ENCODE results near the gene NPC1.

The NPC1 gene

GRCh38 chr18:23556145-23556780 lies 30.0 kb downstream of the NPC1 start:
- no peaks in the 10 kb centered on the region for H3K9me3 ChIP-seq (ENCODE audit: insufficient read depth, low read depth, low read length)
- H3K27ac ChIP-seq (ENCODE audit: low read length): no peak overlapping the region
- H3K4me3 ChIP-seq (ENCODE audit: low read length): no peak overlapping the region
- H3K4me1 ChIP-seq (ENCODE audit: insufficient read depth, low read length): no peaks in the 10 kb centered on the region
- H3K9ac ChIP-seq (ENCODE audit: low read depth, low read length): no peak overlapping the region
- H3K27me3 ChIP-seq (ENCODE audit: insufficient read depth, low read length): no peaks in the 10 kb centered on the region
- H3K36me3 ChIP-seq (ENCODE audit: insufficient read depth, low read depth, low read length): peaks cover 95% of the 10 kb centered on the region

GRCh38 chr18:23553887-23554286 lies 32.4 kb downstream of the NPC1 start:
- peaks cover 85% of the 10 kb centered on the region for H3K36me3 ChIP-seq (ENCODE audit: insufficient read depth, low read depth, low read length)
- H3K27ac ChIP-seq (ENCODE audit: low read length): no peak overlapping the region
- no peaks in the 10 kb centered on the region for H3K4me1 ChIP-seq (ENCODE audit: insufficient read depth, low read length)

GRCh38 chr18:23552505-23552904 lies 33.8 kb downstream of the NPC1 start:
- H3K4me3 ChIP-seq (ENCODE audit: low read length): no peak overlapping the region
- H3K36me3 ChIP-seq (ENCODE audit: insufficient read depth, low read depth, low read length): peaks cover 88% of the 10 kb centered on the region

More at GRCh38 chr18:23553887-23554286, 32.4 kb downstream of the NPC1 start:
- Histone ChIP-seq H3K9me3 (ENCODE audit: insufficient read depth, low read depth, low read length) (no peaks in the 10 kb centered on the region), H3K27me3 (ENCODE audit: insufficient read depth, low read length) (no peaks in the 10 kb centered on the region), H3K4me3 (ENCODE audit: low read length) (no peak overlapping the region), H3K9ac (ENCODE audit: low read depth, low read length) (no peak overlapping the region)

GRCh38 chr18:23551978-23552377 lies 34.3 kb downstream of the NPC1 start:
- Histone ChIP-seq H3K4me3 (ENCODE audit: low read length) (no peak overlapping the region), H3K27me3 (ENCODE audit: insufficient read depth, low read length) (no peaks in the 10 kb centered on the region), H3K4me1 (ENCODE audit: insufficient read depth, low read length) (no peaks in the 10 kb centered on the region), H3K27ac (ENCODE audit: low read length) (no peak overlapping the region), H3K9ac (ENCODE audit: low read depth, low read length) (no peak overlapping the region), H3K9me3 (ENCODE audit: insufficient read depth, low read depth, low read length) (no peaks in the 10 kb centered on the region), H3K36me3 (ENCODE audit: insufficient read depth, low read depth, low read length) (peaks cover 88% of the 10 kb centered on the region)

More at GRCh38 chr18:23552505-23552904, 33.8 kb downstream of the NPC1 start:
- no peak overlapping the region for H3K27ac ChIP-seq (ENCODE audit: low read length)
- H3K27me3 ChIP-seq (ENCODE audit: insufficient read depth, low read length): no peaks in the 10 kb centered on the region
- no peaks in the 10 kb centered on the region for H3K4me1 ChIP-seq (ENCODE audit: insufficient read depth, low read length)
- H3K9me3 ChIP-seq (ENCODE audit: insufficient read depth, low read depth, low read length): no peaks in the 10 kb centered on the region
- no peak overlapping the region for H3K9ac ChIP-seq (ENCODE audit: low read depth, low read length)

GRCh38 chr18:23550898-23551297 lies 35.4 kb downstream of the NPC1 start:
- Histone ChIP-seq H3K27me3 (ENCODE audit: insufficient read depth, low read length) (no peaks in the 10 kb centered on the region), H3K27ac (ENCODE audit: low read length) (no peak overlapping the region), H3K4me1 (ENCODE audit: insufficient read depth, low read length) (no peaks in the 10 kb centered on the region), H3K9me3 (ENCODE audit: insufficient read depth, low read depth, low read length) (no peaks in the 10 kb centered on the region), H3K9ac (ENCODE audit: low read depth, low read length) (no peak overlapping the region), H3K36me3 (ENCODE audit: insufficient read depth, low read depth, low read length) (peaks cover 85% of the 10 kb centered on the region), H3K4me3 (ENCODE audit: low read length) (no peak overlapping the region)

- Histone ChIP-seq H3K36me3 (ENCODE audit: insufficient read depth, low read depth, low read length) (peaks cover 78% of the 10 kb centered on the region), H3K27me3 (ENCODE audit: insufficient read depth, low read length) (no peaks in the 10 kb centered on the region), H3K9me3 (ENCODE audit: insufficient read depth, low read depth, low read length) (no peaks in the 10 kb centered on the region), H3K4me3 (ENCODE audit: low read length) (no peak overlapping the region), H3K27ac (ENCODE audit: low read length) (no peak overlapping the region), H3K9ac (ENCODE audit: low read depth, low read length) (no peak overlapping the region), H3K4me1 (ENCODE audit: insufficient read depth, low read length) (no peaks in the 10 kb centered on the region)
Observed at GRCh38 chr18:23548719-23549118, 37.6 kb downstream of the NPC1 start.

- H3K36me3 ChIP-seq (ENCODE audit: insufficient read depth, low read depth, low read length): peaks cover 78% of the 10 kb centered on the region
- no peak overlapping the region for H3K4me3 ChIP-seq (ENCODE audit: low read length)
- no peaks in the 10 kb centered on the region for H3K9me3 ChIP-seq (ENCODE audit: insufficient read depth, low read depth, low read length)
- H3K27me3 ChIP-seq (ENCODE audit: insufficient read depth, low read length): no peaks in the 10 kb centered on the region
- no peak overlapping the region for H3K27ac ChIP-seq (ENCODE audit: low read length)
- no peak overlapping the region for H3K9ac ChIP-seq (ENCODE audit: low read depth, low read length)
- no peaks in the 10 kb centered on the region for H3K4me1 ChIP-seq (ENCODE audit: insufficient read depth, low read length)
Observed at GRCh38 chr18:23548275-23548674, 38.0 kb downstream of the NPC1 start.

- no peaks in the 10 kb centered on the region for H3K27me3 ChIP-seq (ENCODE audit: insufficient read depth, low read length)
- H3K36me3 ChIP-seq (ENCODE audit: insufficient read depth, low read depth, low read length): peaks cover 77% of the 10 kb centered on the region
- no peak overlapping the region for H3K27ac ChIP-seq (ENCODE audit: low read length)
- H3K4me3 ChIP-seq (ENCODE audit: low read length): no peak overlapping the region
- no peaks in the 10 kb centered on the region for H3K4me1 ChIP-seq (ENCODE audit: insufficient read depth, low read length)
- no peaks in the 10 kb centered on the region for H3K9me3 ChIP-seq (ENCODE audit: insufficient read depth, low read depth, low read length)
- no peak overlapping the region for H3K9ac ChIP-seq (ENCODE audit: low read depth, low read length)
Observed at GRCh38 chr18:23547846-23548245, 38.5 kb downstream of the NPC1 start.

GRCh38 chr18:23547306-23547705 lies 39.0 kb downstream of the NPC1 start:
- H3K27me3 ChIP-seq (ENCODE audit: insufficient read depth, low read length): no peaks in the 10 kb centered on the region
- H3K4me3 ChIP-seq (ENCODE audit: low read length): no peak overlapping the region
- H3K27ac ChIP-seq (ENCODE audit: low read length): no peak overlapping the region
- H3K9me3 ChIP-seq (ENCODE audit: insufficient read depth, low read depth, low read length): no peaks in the 10 kb centered on the region
- H3K4me1 ChIP-seq (ENCODE audit: insufficient read depth, low read length): no peaks in the 10 kb centered on the region
- H3K9ac ChIP-seq (ENCODE audit: low read depth, low read length): no peak overlapping the region
- peaks cover 77% of the 10 kb centered on the region for H3K36me3 ChIP-seq (ENCODE audit: insufficient read depth, low read depth, low read length)

- peaks cover 79% of the 10 kb centered on the region for H3K36me3 ChIP-seq (ENCODE audit: insufficient read depth, low read depth, low read length)
- H3K9ac ChIP-seq (ENCODE audit: low read depth, low read length): no peak overlapping the region
- H3K4me3 ChIP-seq (ENCODE audit: low read length): no peak overlapping the region
- no peaks in the 10 kb centered on the region for H3K9me3 ChIP-seq (ENCODE audit: insufficient read depth, low read depth, low read length)
- no peaks in the 10 kb centered on the region for H3K4me1 ChIP-seq (ENCODE audit: insufficient read depth, low read length)
- H3K27ac ChIP-seq (ENCODE audit: low read length): no peak overlapping the region
- no peaks in the 10 kb centered on the region for H3K27me3 ChIP-seq (ENCODE audit: insufficient read depth, low read length)
Observed at GRCh38 chr18:23545247-23545789, 41.0 kb downstream of the NPC1 start.

- Histone ChIP-seq H3K4me1 (ENCODE audit: insufficient read depth, low read length) (no peaks in the 10 kb centered on the region), H3K9ac (ENCODE audit: low read depth, low read length) (no peak overlapping the region), H3K36me3 (ENCODE audit: insufficient read depth, low read depth, low read length) (peaks cover 89% of the 10 kb centered on the region), H3K9me3 (ENCODE audit: insufficient read depth, low read depth, low read length) (no peaks in the 10 kb centered on the region), H3K27me3 (ENCODE audit: insufficient read depth, low read length) (no peaks in the 10 kb centered on the region), H3K4me3 (ENCODE audit: low read length) (no peak overlapping the region), H3K27ac (ENCODE audit: low read length) (no peak overlapping the region)
Observed at GRCh38 chr18:23542461-23542860, 43.8 kb downstream of the NPC1 start.

GRCh38 chr18:23541349-23542093 lies 44.8 kb downstream of the NPC1 start:
- no peaks in the 10 kb centered on the region for H3K4me1 ChIP-seq (ENCODE audit: insufficient read depth, low read length)
- H3K27ac ChIP-seq (ENCODE audit: low read length): no peak overlapping the region
- no peaks in the 10 kb centered on the region for H3K27me3 ChIP-seq (ENCODE audit: insufficient read depth, low read length)
- peaks cover 89% of the 10 kb centered on the region for H3K36me3 ChIP-seq (ENCODE audit: insufficient read depth, low read depth, low read length)
- no peak overlapping the region for H3K4me3 ChIP-seq (ENCODE audit: low read length)
- no peaks in the 10 kb centered on the region for H3K9me3 ChIP-seq (ENCODE audit: insufficient read depth, low read depth, low read length)
- H3K9ac ChIP-seq (ENCODE audit: low read depth, low read length): no peak overlapping the region

Measured in iPS-20b (cell line).